SK-N-MC (cell line): ENCODE measurements around the gene SGMS1.

Source experiments
- DNase-seq: peaks from one replicate; pipeline ENCODE4 v3.0.0-alpha.2; 2011; ENCODE audit warnings: low read depth, low spot score
- H3K27ac ChIP-seq: fragments of 200-600 bp; sonication (generic); 2 replicates; pipeline ENCODE4 v1.5.1; 2016; ENCODE audit warnings: mixed run types
- H3K36me3 ChIP-seq: fragments of 200-600 bp; sonication (generic); 2 replicates; pipeline ENCODE4 v1.6.1; 2017; ENCODE audit warnings: antibody characterized with exemption, low read length, mixed read lengths; ENCODE audit not compliant: insufficient read depth
- H3K4me3 ChIP-seq: fragments of 200-600 bp; sonication (generic); 2 replicates; pipeline ENCODE4 v1.5.1; 2016
- H3K9ac ChIP-seq: fragments of 200-600 bp; sonication (generic); 2 replicates; pipeline ENCODE4 v1.8.0; 2017; ENCODE audit warnings: mixed run types, mixed read lengths; ENCODE audit not compliant: insufficient read length
- H3K9me3 ChIP-seq: fragments of 200-600 bp; sonication (generic); 2 replicates; pipeline ENCODE4 v1.6.1; 2017; ENCODE audit warnings: low read depth, mild to moderate bottlenecking, antibody characterized with exemption, low read length, moderate library complexity, mixed read lengths
- EZH2 ChIP-seq: fragments of 200-600 bp; sonication (generic); IDR thresholded peaks from one replicate; pipeline ENCODE4 v1.6.1; 2017; ENCODE audit warnings: antibody characterized with exemption
- FOXP2 ChIP-seq: optimal IDR thresholded peaks from 2 replicates; pipeline ENCODE3; 2011; ENCODE audit warnings: mild to moderate bottlenecking, moderate library complexity; ENCODE audit not compliant: insufficient read depth; ENCODE audit errors: extremely low read length, control extremely low read depth
- POLR2AphosphoS5 ChIP-seq: IDR thresholded peaks from 2 replicates; pipeline ENCODE4 v1.6.1; 2012; ENCODE audit warnings: mild to moderate bottlenecking, low read depth, low read length, borderline replicate concordance

Gene SGMS1

GRCh38 chr10:50480054-50481007 is 143.4 kb downstream of the SGMS1 start:
- no peak overlapping the region for H3K9ac ChIP-seq
- no peak overlapping the region for H3K27ac ChIP-seq
- H3K4me3 ChIP-seq = no peak overlapping the region
- no peaks in the 10 kb centered on the region for H3K36me3 ChIP-seq
- no peak for TF ChIP-seq POLR2AphosphoS5
- TF ChIP-seq FOXP2 = no peak
- no peak for TF ChIP-seq EZH2
- DNase-seq = no peak
- H3K9me3 ChIP-seq = no peaks in the 10 kb centered on the region

GRCh38 chr10:50477287-50478203 is 146.2 kb downstream of the SGMS1 start:
- Histone ChIP-seq H3K4me3 (no peak overlapping the region), H3K9me3 (no peaks in the 10 kb centered on the region)

GRCh38 chr10:50473756-50474155 is 150.0 kb downstream of the SGMS1 start:
- Histone ChIP-seq H3K9ac (no peak overlapping the region), H3K4me3 (no peak overlapping the region), H3K27ac (no peak overlapping the region), H3K36me3 (no peaks in the 10 kb centered on the region), H3K9me3 (no peaks in the 10 kb centered on the region)
- no peak for TF ChIP-seq EZH2
- no peak for TF ChIP-seq FOXP2
- no peak for TF ChIP-seq POLR2AphosphoS5
- no peak for DNase-seq

More at GRCh38 chr10:50477287-50478203, 146.2 kb downstream of the SGMS1 start:
- no peak overlapping the region for H3K9ac ChIP-seq
- no peaks in the 10 kb centered on the region for H3K36me3 ChIP-seq
- TF ChIP-seq POLR2AphosphoS5 = no peak
- TF ChIP-seq EZH2 = no peak
- TF ChIP-seq FOXP2 = no peak
- no peak for DNase-seq
- H3K27ac ChIP-seq = no peak overlapping the region

GRCh38 chr10:50472914-50473313 is 150.8 kb downstream of the SGMS1 start:
- TF ChIP-seq FOXP2 (no peak), POLR2AphosphoS5 (no peak), EZH2 (no peak)
- Histone ChIP-seq H3K4me3 (no peak overlapping the region), H3K9me3 (no peaks in the 10 kb centered on the region), H3K36me3 (no peaks in the 10 kb centered on the region), H3K9ac (no peak overlapping the region), H3K27ac (no peak overlapping the region)
- DNase-seq = no peak

GRCh38 chr10:50471583-50471975 is 152.2 kb downstream of the SGMS1 start:
- Histone ChIP-seq H3K27ac (no peak overlapping the region), H3K36me3 (no peaks in the 10 kb centered on the region), H3K9ac (no peak overlapping the region), H3K4me3 (no peak overlapping the region), H3K9me3 (no peaks in the 10 kb centered on the region)
- DNase-seq = no peak
- TF ChIP-seq EZH2 (no peak), POLR2AphosphoS5 (no peak), FOXP2 (no peak)

- Histone ChIP-seq H3K36me3 (no peaks in the 10 kb centered on the region), H3K9me3 (no peaks in the 10 kb centered on the region), H3K27ac (no peak overlapping the region), H3K9ac (no peak overlapping the region), H3K4me3 (peak overlapping the region; percentile 48)
- DNase-seq = peak; percentile 5
- TF ChIP-seq FOXP2 = no peak
- no peak for TF ChIP-seq EZH2
- TF ChIP-seq POLR2AphosphoS5 = no peak
Observed at GRCh38 chr10:50470798-50471582, 152.8 kb downstream of the SGMS1 start.

GRCh38 chr10:50470345-50470744 is 153.4 kb downstream of the SGMS1 start:
- Histone ChIP-seq H3K9ac (no peak overlapping the region), H3K27ac (no peak overlapping the region), H3K9me3 (no peaks in the 10 kb centered on the region), H3K36me3 (no peaks in the 10 kb centered on the region), H3K4me3 (peak overlapping the region; percentile 48)
- TF ChIP-seq POLR2AphosphoS5 (no peak), FOXP2 (no peak), EZH2 (no peak)
- DNase-seq = no peak

- DNase-seq = no peak
- Histone ChIP-seq H3K27ac (no peak overlapping the region), H3K9me3 (no peaks in the 10 kb centered on the region), H3K9ac (no peak overlapping the region), H3K4me3 (peak overlapping the region; percentile 48; the same call in 1 of the 2 replicates), H3K36me3 (no peaks in the 10 kb centered on the region)
- TF ChIP-seq EZH2 (no peak), POLR2AphosphoS5 (no peak), FOXP2 (no peak)
Observed at GRCh38 chr10:50469778-50470193, 154.0 kb downstream of the SGMS1 start.
